ENCODE data around the gene PNMA8B. TPM values are rescaled to one million over a fixed set of nuclear protein-coding genes. Genes with fewer than 3 reads are reported as not detected.
"Not testable (repeated sequence)": the region's sequence is repeated elsewhere in the genome, so short reads cannot be mapped to it uniquely, and the experiment has no call there.

Gene PNMA8B
- total RNA-seq, 1 donor from 2014 or later: 0.89 TPM

GRCh38 chr19:46515879-46516350 is 20.2 kb upstream of the PNMA8B start:
- ATAC-seq (peak; percentile 42), DNase-seq (no peak)
- intact Hi-C loops (cut with micrococcal nuclease): no loop called here

- ATAC-seq (no peak), DNase-seq (no peak)
- intact Hi-C loops (cut with micrococcal nuclease): no loop called here
Measured at GRCh38 chr19:46515290-46515609, 19.6 kb upstream of the PNMA8B start.

DNA sequence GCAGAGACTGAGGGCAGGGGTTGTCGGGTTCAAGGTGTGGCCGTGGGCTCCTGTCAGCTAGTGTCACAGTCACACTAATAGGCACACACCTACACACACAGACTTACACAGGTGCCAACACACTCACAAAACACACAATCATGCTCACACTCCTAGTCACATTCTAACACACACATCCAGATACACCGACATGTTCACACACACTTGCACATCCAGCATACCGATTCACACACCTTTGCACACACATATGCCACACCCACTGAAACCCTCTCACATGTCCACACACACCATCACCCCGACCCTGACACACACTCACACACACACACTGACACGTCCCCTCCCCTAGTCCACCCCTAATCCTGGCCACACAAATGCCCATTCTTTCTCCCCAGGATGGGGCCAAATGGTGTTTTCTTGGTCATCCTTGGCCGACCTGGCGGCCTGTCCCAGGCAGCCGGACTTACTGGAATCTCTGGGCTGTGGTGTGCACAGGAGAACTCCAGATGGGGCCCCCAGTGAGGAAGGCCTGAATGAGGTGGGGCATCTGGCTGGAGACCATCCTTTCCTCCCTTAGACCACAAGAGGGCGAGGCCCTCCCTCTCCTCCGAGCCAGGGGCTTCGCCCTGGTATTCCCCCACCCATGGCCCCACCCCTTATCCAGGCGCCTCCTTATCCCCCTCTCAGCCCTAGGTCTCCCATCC is 19.1 kb upstream of the PNMA8B start:
- intact Hi-C loops (cut with micrococcal nuclease): no loop called here
- no peak for DNase-seq
- no peak for ATAC-seq

DNA sequence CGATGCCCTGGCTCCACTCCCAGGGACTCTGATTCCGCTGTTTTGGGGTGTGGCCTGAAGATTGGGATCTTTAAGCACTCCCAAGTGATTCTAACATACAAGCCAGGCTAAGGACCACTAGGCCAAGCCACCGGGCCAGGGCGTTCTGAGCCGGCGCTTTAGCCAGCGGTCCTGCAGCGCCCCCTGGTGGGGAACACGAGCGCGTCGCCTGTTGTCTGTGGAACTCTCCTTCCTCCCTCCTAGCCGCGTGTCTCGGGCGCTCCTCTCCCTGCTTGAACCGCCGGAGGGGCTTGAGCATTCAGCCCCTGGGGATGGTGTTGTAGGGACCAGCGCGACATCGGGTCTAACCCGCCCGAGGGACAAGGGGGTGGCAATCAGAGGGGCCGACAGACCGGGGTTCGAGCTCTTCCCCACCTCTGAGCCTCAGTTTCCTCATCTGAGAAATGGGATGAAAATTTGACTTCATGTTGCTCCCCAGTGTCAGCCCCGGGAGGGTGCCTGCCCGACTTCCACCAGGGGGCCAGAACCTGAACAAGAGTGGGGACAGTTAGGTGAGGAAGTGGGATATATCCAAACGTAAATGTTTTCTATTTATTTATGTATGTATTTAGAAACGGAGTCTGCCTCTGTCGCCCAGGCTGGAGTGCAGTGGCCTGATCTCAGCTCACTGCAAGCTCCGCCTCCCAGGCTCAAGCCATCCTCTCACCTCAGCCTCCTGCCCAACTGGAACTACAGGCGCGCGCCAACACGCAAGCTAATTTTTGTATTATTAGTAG is 18.0 kb upstream of the PNMA8B start:
- ATAC-seq: peak; percentile 93
- peak; percentile 88 for DNase-seq
- intact Hi-C loops (cut with micrococcal nuclease): no loop called here

DNA sequence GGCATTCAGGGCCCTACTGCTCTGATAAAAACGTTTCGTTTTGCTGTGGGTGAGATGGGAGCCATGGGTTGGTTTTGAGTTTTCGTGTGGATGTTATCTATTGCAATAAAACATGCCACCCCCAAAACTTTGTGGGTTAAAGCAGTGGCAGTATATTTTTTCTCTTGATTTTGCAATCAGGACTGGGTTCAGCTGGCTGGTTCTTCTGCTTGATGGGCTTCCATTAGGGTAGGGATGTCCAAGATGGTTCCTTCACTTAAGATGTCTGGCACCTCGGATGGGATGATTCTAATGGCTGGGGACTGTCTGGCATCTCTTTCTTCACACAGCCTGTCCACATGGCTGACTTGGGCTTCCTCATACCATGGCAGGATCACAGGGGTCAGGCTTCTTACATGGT is 15.6 kb upstream of the PNMA8B start:
- ATAC-seq (no peak), DNase-seq (no peak)
- intact Hi-C loops (cut with micrococcal nuclease): no loop called here

GRCh38 chr19:46508206-46508605 is 12.5 kb upstream of the PNMA8B start:
- DNase-seq (no peak), ATAC-seq (no peak)
- intact Hi-C loops (cut with micrococcal nuclease): no loop called here

GRCh38 chr19:46503848-46504453 is 8.3 kb upstream of the PNMA8B start:
- DNase-seq: no peak
- ATAC-seq: no peak
- intact Hi-C loops (cut with micrococcal nuclease): no loop called here

GRCh38 chr19:46502891-46503290 is 7.2 kb upstream of the PNMA8B start:
- DNase-seq (no peak), ATAC-seq (no peak)
- intact Hi-C loops (cut with micrococcal nuclease): no loop called here

- DNase-seq (no peak), ATAC-seq (no peak)
Measured at GRCh38 chr19:46499692-46500091, 4.0 kb upstream of the PNMA8B start.

DNA sequence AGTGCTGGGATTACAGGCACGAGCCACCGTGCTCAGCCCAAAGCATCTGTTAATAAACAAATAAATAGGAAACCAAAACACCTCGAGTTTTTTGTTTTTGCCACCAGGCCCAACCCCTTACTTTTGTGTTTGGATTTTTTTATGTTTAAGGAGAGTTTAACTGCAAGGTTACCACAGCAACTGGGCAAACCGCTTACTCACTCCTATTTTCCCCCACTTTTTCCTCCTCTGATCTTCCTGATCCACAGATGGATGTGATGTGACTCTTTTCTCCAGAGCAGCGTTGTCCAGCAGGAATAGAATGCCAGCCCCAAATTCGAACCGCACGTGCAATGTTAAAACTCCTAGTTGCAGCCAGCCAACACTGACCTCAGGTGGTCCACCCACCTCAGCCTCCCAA is 2.1 kb upstream of the PNMA8B start:
- DNase-seq: no peak
- no peak for ATAC-seq
- intact Hi-C loops (cut with micrococcal nuclease): no loop called here

More at GRCh38 chr19:46499692-46500091, 4.0 kb upstream of the PNMA8B start:
- intact Hi-C loops (cut with micrococcal nuclease): no loop called here

DNA sequence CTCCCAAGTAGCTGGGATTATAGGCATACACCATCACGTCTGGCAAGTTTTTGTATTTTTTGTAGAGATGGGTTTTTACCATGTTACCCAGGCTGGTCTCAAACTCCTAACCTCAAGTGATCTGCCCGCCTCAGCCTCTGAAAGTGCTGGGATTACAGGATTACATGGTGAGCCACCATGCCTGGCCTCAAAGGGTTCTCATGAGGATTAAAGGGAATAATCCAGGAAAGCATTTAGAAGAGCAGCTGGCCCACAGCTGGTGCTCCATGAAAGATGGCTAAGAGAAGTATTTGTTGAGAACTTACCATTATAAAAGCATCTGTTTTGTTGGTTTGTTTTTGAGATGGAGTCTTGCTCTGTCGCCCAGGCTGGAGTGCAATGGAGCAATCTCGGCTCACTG is 1.2 kb upstream of the PNMA8B start:
- intact Hi-C loops (cut with micrococcal nuclease); ATAC-seq; DNase-seq: not testable (repeated sequence)

DNA sequence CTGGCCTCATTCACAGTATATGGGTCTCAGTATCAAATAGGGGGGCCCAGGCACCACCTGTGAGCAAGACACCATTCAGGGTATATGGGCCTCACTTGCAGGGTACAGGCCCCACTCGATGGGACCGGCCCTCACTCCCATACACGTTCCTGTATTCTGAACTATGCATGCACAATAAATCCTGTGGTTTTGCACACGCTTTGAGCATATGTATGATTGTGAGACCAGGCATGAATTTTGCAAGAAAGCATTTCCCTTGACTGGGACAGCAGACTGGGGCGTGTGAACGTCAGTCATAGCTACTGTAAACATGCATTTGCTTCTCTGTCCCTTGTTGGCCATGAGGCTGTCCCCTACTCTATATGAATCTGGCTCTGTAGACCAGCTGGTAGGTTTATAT is 637 bp upstream of the PNMA8B start:
- intact Hi-C loops (cut with micrococcal nuclease): no loop called here
- ATAC-seq (no peak), DNase-seq (no peak)

DNA sequence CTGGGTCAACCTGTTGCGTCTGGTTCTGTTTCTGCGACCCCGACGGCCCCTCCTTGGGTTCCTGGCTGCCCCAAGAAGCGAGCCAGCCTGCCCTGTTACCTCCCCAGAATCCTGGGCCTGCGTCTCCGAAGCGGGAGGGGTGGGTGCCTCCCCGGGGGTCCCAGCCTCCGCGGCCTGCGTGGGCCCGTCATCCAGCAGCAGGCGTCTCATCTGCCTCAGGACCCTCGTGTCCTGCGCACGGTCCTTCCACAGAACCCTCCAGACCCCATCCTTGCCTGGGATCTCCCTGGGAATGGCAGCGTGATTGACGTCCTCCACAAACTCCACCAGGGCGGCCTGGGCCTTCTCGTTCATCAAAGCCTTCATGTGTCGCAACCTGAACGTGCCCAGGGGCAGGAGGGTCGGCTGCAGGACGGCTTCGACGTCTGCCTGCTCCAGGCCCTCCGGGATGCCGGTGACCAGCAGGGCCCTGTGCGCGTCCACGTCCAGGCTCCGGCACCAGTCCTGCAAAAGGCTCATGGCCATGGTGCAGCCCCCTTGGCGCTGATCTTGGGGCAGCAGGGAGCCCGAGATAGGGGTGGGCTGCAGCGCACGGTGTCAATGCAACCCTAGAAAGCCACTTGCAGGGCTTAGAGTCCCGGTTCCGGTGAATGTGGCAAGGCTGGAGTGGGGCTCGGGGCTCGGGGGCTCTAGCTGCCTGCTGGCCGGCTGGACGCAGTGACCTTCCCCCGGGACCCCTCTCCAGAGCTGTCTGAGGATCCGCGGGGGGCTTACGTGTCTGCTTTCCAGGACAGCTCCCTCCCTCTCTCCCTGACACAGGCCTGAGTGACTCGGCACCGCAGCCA is 504 bp downstream of the PNMA8B start:
- intact Hi-C loops (cut with micrococcal nuclease): no loop called here
- no peak for DNase-seq
- no peak for ATAC-seq

GRCh38 chr19:46494146-46494940 is 1.3 kb downstream of the PNMA8B start:
- intact Hi-C loops (cut with micrococcal nuclease): no loop called here
- no peak for DNase-seq
- no peak for ATAC-seq

DNA sequence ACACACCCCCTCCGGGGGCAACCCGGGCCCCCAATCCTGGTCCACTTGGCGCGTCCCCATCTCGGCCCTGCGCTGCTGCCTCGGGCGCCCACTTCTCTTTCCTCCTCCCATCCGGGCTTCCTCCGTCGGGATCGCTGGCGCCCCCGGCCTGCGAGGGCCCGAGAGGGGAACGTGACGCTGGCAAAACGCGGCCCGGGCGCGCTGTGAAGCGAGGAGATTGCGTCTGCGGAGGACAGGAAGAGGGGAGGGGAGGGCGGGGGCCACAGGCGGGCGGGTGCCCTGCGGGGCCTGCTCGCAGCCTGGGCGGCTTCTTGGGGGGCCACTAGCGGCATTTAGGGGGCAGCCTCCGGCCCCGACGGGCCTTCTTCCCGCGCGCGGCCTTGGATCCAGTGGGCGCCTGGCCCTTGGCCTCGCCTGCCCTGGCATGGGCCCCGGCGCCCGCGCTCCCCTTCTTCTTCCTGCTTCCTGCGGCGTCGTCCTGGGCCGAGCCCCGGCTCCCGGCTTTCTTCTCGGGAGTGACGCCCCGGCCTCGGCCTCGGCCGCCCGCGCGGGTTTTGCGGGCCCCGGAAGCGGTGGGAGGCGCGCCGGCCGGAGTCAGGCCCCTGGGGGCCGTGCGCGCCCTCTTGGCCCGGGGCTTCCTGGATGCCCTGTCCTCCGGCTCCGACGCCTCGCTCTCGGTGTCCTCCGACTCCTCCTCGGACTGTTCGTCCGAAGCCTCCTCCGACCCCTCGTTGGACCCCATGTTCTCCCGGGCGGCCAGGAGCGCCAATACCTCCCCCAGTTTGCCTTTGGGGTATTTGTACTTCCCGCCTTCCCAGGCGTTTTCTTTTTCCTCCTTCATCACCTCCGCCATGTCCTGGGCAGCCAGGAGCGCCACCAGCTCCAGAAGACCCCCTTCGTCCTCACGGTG is 2.2 kb downstream of the PNMA8B start:
- peak; percentile 40 for ATAC-seq
- intact Hi-C loops (cut with micrococcal nuclease): no loop called here
- DNase-seq: peak; percentile 76

GRCh38 chr19:46492841-46493235 is 2.8 kb downstream of the PNMA8B start:
- intact Hi-C loops (cut with micrococcal nuclease): no loop called here
- ATAC-seq (peak; percentile 4), DNase-seq (no peak)

DNA sequence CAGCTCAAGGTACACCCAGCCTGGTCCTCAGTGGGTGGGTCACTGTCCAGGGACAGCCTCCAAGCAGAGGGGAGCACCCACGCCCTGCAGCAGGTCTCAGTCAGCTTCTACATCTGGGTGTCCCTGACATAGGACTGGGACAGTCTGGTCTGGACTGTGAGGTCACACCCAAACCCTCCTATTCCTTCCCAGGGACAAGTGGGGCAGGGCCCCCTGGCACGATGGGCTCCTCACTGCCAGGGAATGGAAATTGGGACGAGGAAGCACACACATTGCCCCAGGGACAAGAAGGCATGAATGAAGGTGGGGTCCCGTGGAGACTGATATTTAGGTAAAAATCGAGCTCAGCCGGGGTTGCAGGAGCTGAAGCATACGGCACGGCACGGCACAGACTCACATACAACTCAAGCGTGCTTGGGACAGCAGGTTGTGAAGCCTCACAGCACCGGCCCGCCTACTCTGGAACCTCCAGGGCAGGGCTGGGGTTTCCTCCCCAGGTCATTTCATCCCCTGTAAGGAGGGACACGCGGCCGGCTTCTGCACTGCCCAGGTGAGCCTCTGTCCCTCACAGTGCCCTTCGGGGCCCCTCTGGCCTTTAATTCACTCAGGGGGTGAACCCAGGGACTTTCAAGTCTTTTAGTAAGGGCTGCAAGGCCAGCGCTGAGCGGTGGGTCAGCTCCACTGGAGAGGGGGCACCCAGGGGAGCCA is 3.5 kb downstream of the PNMA8B start:
- intact Hi-C loops (cut with micrococcal nuclease): no loop called here
- no peak for DNase-seq
- ATAC-seq: no peak
